PC-3 (cell line): ENCODE results near the gene SMIM13. TPM values are rescaled to one million over a fixed set of nuclear protein-coding genes. Genes with fewer than 3 reads are reported as not detected.
"Not testable (repeated sequence)": the region's sequence is repeated elsewhere in the genome, so short reads cannot be mapped to it uniquely, and the experiment has no call there.

ENCODE experiments used
- ATAC-seq: fragments of 200-7000 bp; cut with Tn5 transposase; 2 replicates; pipeline ENCODE4 v1.9.1; 2020; ENCODE audit warnings: mild to moderate bottlenecking, moderate library complexity
- BruUV-seq: library from RNA; stranded (reverse); fragments of 400-500 nt; replicated peaks from 2 replicates; lab custom pipeline; 2021; lab: Mats Ljungman, UMichigan
- CTCF ChIA-PET: fragments of 300-600 bp; sonication (Branson Sonifier 250); formaldehyde crosslinking; loops from one replicate; lab custom pipeline; 2022; ENCODE audit warnings: antibody characterized with exemption; lab: Charles Lee
- POLR2A ChIA-PET: fragments of 300-600 bp; sonication (Branson Sonifier 250); formaldehyde crosslinking; loops from one replicate; lab custom pipeline; 2022; ENCODE audit warnings: antibody characterized with exemption; ENCODE audit not compliant: unreplicated experiment; lab: Charles Lee
- DNase-seq: peaks from one replicate; pipeline ENCODE4 v3.0.0-alpha.2; 2015
- H2AFZ ChIP-seq: fragments of 300-600 bp; sonication (generic); 2 replicates; pipeline ENCODE4 v1.6.0; 2016; ENCODE audit warnings: antibody characterized with exemption, low read length
- H3F3A ChIP-seq: fragments of 300-600 bp; sonication (generic); one replicate; pipeline ENCODE4 v1.6.0; 2017; ENCODE audit warnings: antibody characterized with exemption, low read length, control low read depth, mild to moderate bottlenecking; ENCODE audit not compliant: unreplicated experiment
- H3K27ac ChIP-seq: fragments of 300-600 bp; sonication (generic); 2 replicates; pipeline ENCODE4 v1.5.1; 2016; ENCODE audit warnings: mild to moderate bottlenecking, low read length
- H3K27me3 ChIP-seq: fragments of 300-600 bp; sonication (generic); 2 replicates; pipeline ENCODE4 v1.6.1; 2016; ENCODE audit warnings: low read length, mixed read lengths
- H3K36me3 ChIP-seq: fragments of 300-600 bp; sonication (generic); 2 replicates; pipeline ENCODE4 v1.6.1; 2016; ENCODE audit warnings: low read depth, mixed run types, low read length, mixed read lengths
- H3K4me1 ChIP-seq: fragments of 300-600 bp; sonication (generic); 2 replicates; pipeline ENCODE4 v1.5.1; 2016; ENCODE audit warnings: low read length; ENCODE audit not compliant: insufficient read depth
- H3K4me2 ChIP-seq: fragments of 300-600 bp; sonication (generic); 2 replicates; pipeline ENCODE4 v1.6.0; 2016; ENCODE audit warnings: low read length
- H3K4me3 ChIP-seq: fragments of 300-600 bp; sonication (generic); 2 replicates; pipeline ENCODE4 v1.5.1; 2016; ENCODE audit warnings: mild to moderate bottlenecking, low read length, mixed read lengths
- H3K79me2 ChIP-seq: fragments of 300-600 bp; sonication (generic); 2 replicates; pipeline ENCODE4 v1.6.1; 2017; ENCODE audit warnings: low read length, mixed read lengths
- H3K9ac ChIP-seq: fragments of 300-600 bp; sonication (generic); 2 replicates; pipeline ENCODE4 v1.6.0; 2016; ENCODE audit warnings: mild to moderate bottlenecking, low read length
- H3K9me2 ChIP-seq: fragments of 300-600 bp; sonication (generic); replicated peaks from 2 replicates; pipeline ENCODE4 v1.6.1; 2016; ENCODE audit warnings: mixed run types, low read length, mixed read lengths
- H3K9me3 ChIP-seq: fragments of 300-600 bp; sonication (generic); 2 replicates; pipeline ENCODE4 v1.6.1; 2016; ENCODE audit warnings: low read length, mixed read lengths
- H4K20me1 ChIP-seq: fragments of 300-600 bp; sonication (generic); 2 replicates; pipeline ENCODE4 v1.6.1; 2016; ENCODE audit warnings: low read length, mixed read lengths
- CTCF ChIP-seq: fragments of 300-600 bp; sonication (generic); conservative IDR thresholded peaks from 2 replicates; pipeline ENCODE4 v1.5.1; 2017; ENCODE audit warnings: antibody characterized with exemption, low read depth, mild to moderate bottlenecking, low read length
- EZH2 ChIP-seq: fragments of 300-600 bp; sonication (generic); IDR thresholded peaks from one replicate; pipeline ENCODE4 v1.6.1; 2017; ENCODE audit warnings: antibody characterized with exemption, mild to moderate bottlenecking, low read length; ENCODE audit not compliant: unreplicated experiment
- EZH2phosphoT487 ChIP-seq: fragments of 300-600 bp; sonication (generic); IDR thresholded peaks from 2 replicates; pipeline ENCODE4 v1.6.1; 2018; ENCODE audit warnings: mild to moderate bottlenecking, antibody characterized with exemption, low read length, borderline replicate concordance
- intact Hi-C: fragments of 100-400 bp; cut with micrococcal nuclease; formaldehyde crosslinking; loops from 2 replicates; pipeline ENCODE4 v1.9.0; 2023
- total RNA-seq: library from RNA; depleted of rRNA; stranded (reverse); fragments of >200 nt; gene quantifications from 2 replicates; pipeline ENCODE4 v1.2.3, GENCODE V29; 2014

Gene SMIM13
- total RNA-seq, 1 experiment from 2014 or later: 9.0 TPM

GRCh38 chr6:11111769-11112437, 18.3 kb downstream of the SMIM13 start:
- Histone ChIP-seq H2AFZ (no peak overlapping the region), H3K27ac (no peak overlapping the region), H3K4me1 (peaks cover 10% of the 10 kb centered on the region), H3K4me3 (no peak overlapping the region), H3K9ac (no peak overlapping the region), H3K36me3 (no peaks in the 10 kb centered on the region), H3K27me3 (no peaks in the 10 kb centered on the region), H4K20me1 (peaks cover 9% of the 10 kb centered on the region; the same call in 1 of the 2 replicates), H3K9me2 (no peaks in the 10 kb centered on the region), H3K4me2 (no peak overlapping the region), H3K9me3 (no peaks in the 10 kb centered on the region), H3K79me2 (peaks cover 83% of the 10 kb centered on the region), H3F3A (no peaks in the 10 kb centered on the region)
- CTCF ChIA-PET: no interaction called here
- BruUV-seq: no TSS peak
- DNase-seq (no peak), ATAC-seq (no peak)
- POLR2A ChIA-PET: no interaction called here
- TF ChIP-seq CTCF: no peak
- no peak for TF ChIP-seq EZH2phosphoT487
- TF ChIP-seq EZH2: no peak
- intact Hi-C loops: no loop called here

GRCh38 chr6:11113038-11113437, 19.4 kb downstream of the SMIM13 start:
- TF ChIP-seq CTCF (no peak), EZH2 (no peak), EZH2phosphoT487 (no peak)
- Histone ChIP-seq H3K9ac (no peak overlapping the region), H3K9me2 (no peaks in the 10 kb centered on the region), H4K20me1 (peaks cover 9% of the 10 kb centered on the region; the same call in 1 of the 2 replicates), H3K4me3 (no peak overlapping the region), H3K36me3 (no peaks in the 10 kb centered on the region), H3K27me3 (no peaks in the 10 kb centered on the region), H2AFZ (no peak overlapping the region), H3K79me2 (peaks cover 81% of the 10 kb centered on the region), H3K27ac (no peak overlapping the region), H3K4me2 (no peak overlapping the region), H3K4me1 (peaks cover 10% of the 10 kb centered on the region), H3F3A (no peaks in the 10 kb centered on the region), H3K9me3 (no peaks in the 10 kb centered on the region)
- DNase-seq (no peak), ATAC-seq (no peak)
- BruUV-seq: no TSS peak
- ChIA-PET CTCF (no interaction called here), POLR2A (no interaction called here)
- intact Hi-C loops: no loop called here

GRCh38 chr6:11115808-11116536, 22.3 kb downstream of the SMIM13 start:
- H3K9me3 ChIP-seq, H3K9ac ChIP-seq, BruUV-seq, H2AFZ ChIP-seq, H3F3A ChIP-seq, H3K9me2 ChIP-seq, H3K36me3 ChIP-seq, H3K27me3 ChIP-seq, POLR2A ChIA-PET: not testable (repeated sequence)
- ATAC-seq (peak; percentile 98), DNase-seq (peak; percentile 84)
- Histone ChIP-seq H4K20me1 (peaks cover 12% of the 10 kb centered on the region; the same call in 1 of the 2 replicates), H3K27ac (peak overlapping the region; percentile 10; the same call in 1 of the 2 replicates), H3K4me1 (peaks cover 25% of the 10 kb centered on the region), H3K4me3 (peak overlapping the region; percentile 26; the same call in 1 of the 2 replicates), H3K4me2 (peak overlapping the region; percentile 71), H3K79me2 (peaks cover 75% of the 10 kb centered on the region)
- intact Hi-C loops: loop anchor here (2.0 kb wide), 1 partner anchor 21 kb away; no protein-coding TSS in a partner anchor
- CTCF ChIA-PET: interaction anchor here (0.5 to 0.7 kb wide), 2 partner anchors 20 to 47 kb away, joined by 4 to 7 read pairs; no protein-coding TSS in a partner anchor
